GM13977 (cell line): ENCODE results near the gene CCDC167.

Experiments used
- DNase-seq: peaks from one replicate; pipeline ENCODE4 v3.0.0; 2012; ENCODE audit warnings: low spot score
- in situ Hi-C: fragments of 300-500 bp; cut with MboI; formaldehyde crosslinking; loops from one replicate; pipeline ENCODE4 v1.12.0; 2022; ENCODE audit warnings: low sequenced_read_pairs, low pct_unique_long_range_greater_than_20kb, mixed read lengths, inconsistent platforms; ENCODE audit not compliant: unreplicated experiment
- TF ChIP-seq, protein P1 (sequence below): IDR thresholded peaks from 2 replicates; pipeline ENCODE4 v1.5.1; 2012; ENCODE audit warnings: mild to moderate bottlenecking, control low read depth; ENCODE audit not compliant: insufficient read depth; ENCODE audit errors: extremely low read depth, missing control alignments

The CCDC167 gene

DNA sequence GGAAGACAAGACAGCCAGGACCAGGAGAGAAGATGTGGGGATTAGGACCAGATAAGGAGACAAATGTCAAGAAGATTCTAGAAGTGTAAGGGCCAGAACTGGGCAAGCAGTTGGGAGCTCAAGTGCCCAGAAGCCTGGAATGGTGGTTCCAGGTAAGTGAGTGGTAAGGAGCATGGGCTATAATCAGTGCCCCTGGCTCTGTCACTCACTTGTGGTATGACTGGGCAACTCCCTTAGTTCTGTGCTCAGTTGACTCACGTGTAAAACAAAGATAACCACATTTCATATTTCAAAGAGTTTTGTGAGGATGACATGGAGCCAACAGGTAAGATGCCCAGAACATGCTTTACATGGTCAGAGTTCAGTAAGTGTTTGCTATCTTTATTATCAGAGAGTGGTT lies 11.2 kb downstream of the CCDC167 start:
- in situ Hi-C loops = loop anchor here (10.0 kb wide), 1 partner anchor 206 kb away; the partner anchor contains the start of gene MDGA1
- TF ChIP-seq, protein P1, sequence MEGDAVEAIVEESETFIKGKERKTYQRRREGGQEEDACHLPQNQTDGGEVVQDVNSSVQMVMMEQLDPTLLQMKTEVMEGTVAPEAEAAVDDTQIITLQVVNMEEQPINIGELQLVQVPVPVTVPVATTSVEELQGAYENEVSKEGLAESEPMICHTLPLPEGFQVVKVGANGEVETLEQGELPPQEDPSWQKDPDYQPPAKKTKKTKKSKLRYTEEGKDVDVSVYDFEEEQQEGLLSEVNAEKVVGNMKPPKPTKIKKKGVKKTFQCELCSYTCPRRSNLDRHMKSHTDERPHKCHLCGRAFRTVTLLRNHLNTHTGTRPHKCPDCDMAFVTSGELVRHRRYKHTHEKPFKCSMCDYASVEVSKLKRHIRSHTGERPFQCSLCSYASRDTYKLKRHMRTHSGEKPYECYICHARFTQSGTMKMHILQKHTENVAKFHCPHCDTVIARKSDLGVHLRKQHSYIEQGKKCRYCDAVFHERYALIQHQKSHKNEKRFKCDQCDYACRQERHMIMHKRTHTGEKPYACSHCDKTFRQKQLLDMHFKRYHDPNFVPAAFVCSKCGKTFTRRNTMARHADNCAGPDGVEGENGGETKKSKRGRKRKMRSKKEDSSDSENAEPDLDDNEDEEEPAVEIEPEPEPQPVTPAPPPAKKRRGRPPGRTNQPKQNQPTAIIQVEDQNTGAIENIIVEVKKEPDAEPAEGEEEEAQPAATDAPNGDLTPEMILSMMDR = no peak
- DNase-seq = no peak

DNA sequence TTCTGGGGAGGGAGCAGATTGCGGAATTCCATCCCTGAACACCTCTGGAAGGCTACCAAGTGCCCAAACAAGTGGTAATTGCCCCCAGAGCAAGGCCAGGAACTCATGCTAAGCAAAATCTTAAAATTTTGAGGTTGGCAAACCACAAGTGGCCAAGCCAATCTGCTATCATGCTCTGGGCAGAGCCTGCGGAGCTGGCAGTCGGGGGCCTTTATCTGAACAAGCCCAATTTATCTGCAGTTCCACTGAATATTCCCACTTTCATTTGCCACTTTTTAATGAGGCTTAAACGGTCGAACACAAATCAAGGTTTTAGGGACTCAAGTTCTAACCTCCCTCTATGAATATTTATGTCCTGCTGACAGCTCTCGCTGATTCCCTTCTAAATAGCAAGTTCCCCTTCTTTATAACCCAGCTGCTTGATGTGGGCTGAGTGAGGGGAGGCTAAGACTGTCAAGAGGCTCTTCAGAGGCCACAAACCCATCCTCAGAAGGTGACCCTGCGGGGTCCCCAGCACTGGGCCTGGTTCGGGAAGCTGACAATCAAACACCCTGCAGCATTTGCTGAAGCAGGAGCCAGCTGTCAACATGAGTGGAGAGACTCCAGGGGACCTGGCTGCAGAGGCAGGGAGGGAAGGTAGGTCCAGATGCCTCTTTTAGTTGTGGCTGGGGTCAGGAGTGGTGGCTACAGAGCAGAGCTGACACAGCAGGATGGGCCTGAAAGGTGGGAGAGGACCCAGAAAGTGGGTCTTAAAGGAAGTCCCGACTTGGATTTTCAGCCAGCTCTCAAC lies 11.9 kb downstream of the CCDC167 start:
- TF ChIP-seq, protein P1 = no peak
- in situ Hi-C loops = loop anchor here (10.0 kb wide), 1 partner anchor 207 kb away; the partner anchor contains the start of gene MDGA1
- DNase-seq = no peak

DNA sequence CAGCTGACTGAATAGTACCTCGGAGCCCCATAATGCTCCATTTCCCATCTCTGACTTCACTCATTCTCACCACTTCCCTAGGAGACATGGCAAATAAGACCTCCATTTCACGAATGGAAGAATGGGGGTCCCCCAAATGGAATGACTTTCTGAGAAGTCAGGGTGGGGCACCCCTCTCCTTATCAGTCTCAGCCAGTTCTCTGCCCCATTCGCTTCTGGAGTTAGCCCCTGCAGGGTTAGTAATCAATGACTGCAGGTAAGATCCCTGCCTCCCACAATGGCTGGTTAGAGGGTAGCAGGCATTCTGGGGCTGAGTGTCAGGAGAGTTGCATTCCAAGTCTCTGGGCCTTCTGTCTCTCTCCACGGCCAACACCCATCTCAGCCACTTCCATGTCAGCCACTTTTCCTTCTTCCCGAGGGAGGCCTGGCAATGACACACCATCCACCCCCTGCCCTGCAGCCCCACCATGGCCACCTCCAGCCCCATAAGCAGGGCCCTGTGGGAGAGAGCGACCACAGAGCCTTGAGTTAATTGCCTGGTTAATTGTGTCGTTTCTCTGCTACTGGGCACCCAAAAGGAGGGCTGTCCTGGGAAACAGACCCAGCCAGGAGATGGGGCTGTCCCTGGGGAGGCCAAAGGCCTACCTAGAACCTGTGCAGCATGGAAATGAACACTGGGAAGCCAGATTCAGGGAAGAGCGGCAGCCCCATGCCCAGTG lies 13.4 kb downstream of the CCDC167 start:
- DNase-seq = no peak
- in situ Hi-C loops = loop anchor here (10.0 kb wide), 1 partner anchor 209 kb away; the partner anchor contains the start of gene MDGA1
- TF ChIP-seq, protein P1 = no peak

DNA sequence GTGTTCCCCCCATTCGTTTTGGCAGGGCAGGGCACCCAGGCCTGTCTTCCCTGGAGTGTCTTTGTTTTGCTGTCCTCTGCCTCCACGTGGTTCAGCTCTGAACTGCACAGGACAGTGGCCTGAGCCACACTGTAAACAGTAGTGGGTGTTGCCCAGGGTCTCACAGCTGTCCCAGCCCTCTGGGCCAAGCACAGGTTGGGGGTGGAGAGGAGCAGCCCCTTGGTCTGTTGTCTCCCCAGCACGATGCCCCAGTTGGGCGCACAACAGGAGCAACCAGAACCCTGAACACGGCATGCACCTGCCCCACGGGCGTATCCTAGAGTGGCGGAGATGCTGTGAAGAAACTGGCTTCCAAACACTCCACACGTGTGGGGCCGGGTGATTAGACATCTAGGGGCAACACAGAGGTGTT lies 14.4 kb downstream of the CCDC167 start:
- in situ Hi-C loops = loop anchor here (10.0 kb wide), 1 partner anchor 210 kb away; the partner anchor contains the start of gene MDGA1
- DNase-seq = no peak
- TF ChIP-seq, protein P1 = no peak

DNA sequence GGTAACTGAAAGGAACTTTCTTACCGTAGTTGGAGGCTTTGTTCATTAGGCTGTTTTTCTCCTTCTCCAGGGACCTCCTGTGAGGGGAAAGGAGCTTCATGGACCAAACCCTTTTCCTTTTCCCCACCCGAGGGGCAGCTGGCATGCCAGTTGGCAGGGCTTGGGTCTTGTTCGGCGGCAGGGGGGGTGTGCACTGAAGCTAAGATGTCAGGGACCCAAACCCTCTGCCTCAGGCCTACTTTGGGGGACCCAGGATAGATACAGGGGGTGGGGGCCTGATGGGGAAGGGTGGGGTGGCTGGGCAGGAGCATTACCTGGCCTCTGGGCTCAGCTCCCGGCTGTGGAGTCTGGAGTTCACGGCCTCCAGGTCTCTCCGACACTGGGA lies 14.9 kb downstream of the CCDC167 start:
- in situ Hi-C loops = loop anchor here (10.0 kb wide), 1 partner anchor 210 kb away; the partner anchor contains the start of gene MDGA1
- TF ChIP-seq, protein P1 = no peak
- DNase-seq = no peak

DNA sequence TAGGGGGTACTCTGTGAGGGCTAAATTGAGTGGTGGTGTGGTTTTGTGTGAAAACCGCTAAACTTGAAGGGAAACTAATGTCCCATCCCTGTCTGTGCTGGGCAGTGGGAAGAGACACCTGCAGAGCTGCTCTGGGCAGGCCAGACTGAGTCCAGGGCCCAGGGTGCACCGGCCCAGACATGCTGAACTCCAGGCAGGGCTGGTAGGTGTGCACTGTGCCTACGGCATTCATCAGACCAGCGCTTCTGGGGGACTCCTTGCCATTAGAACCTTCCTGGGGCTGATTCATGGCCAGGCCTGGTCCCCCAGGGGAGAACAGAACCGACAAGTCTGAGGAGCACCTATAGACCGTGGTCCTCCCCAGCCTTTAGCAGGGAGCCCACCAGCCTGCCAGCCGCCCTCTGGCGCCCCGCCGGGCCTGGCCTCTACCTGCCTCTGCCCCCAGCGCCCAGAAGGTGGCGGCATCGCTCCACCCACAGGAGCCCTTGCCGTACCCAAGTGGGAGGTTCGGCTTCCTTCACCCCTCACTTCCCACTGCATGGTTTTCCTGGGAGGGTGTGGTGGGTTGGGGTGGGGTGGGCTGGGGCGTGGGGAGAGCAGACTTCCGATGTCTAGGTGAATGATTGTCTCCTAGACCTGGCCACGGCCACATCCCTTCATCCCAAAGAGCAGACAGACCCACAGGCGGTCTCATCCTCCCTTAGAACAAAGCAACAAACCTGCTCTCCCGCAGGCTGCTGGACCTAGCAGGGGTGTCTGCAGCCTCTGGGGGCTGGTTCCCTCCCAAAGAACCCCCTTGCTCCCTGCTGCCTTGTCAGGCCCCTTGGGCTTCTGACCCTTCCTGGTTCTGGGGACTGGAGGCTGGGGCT lies 15.5 kb downstream of the CCDC167 start:
- TF ChIP-seq, protein P1 = peak; percentile 97
- DNase-seq = peak; percentile 84
- in situ Hi-C loops = loop anchor here (10.0 kb wide), 1 partner anchor 211 kb away; the partner anchor contains the start of gene MDGA1
